Peyer's patch (tissue), 4 donors: Measurements from ENCODE around the gene IL17RA.

Experiments used
- POLR2A ChIP-seq, 2 donors: fragments of 450-650 bp; IDR thresholded peaks; one replicate each; pipeline ENCODE4 v1.5.1; 2017; ENCODE audit warnings: antibody characterized with exemption in 2 of 2, mild to moderate bottlenecking in 2 of 2, moderate library complexity in 2 of 2
- TF ChIP-seq, protein P1 (sequence below), 6 experiments: fragments of 450-650 bp in 4 of 6; fragments of 200-600 bp in 2 of 6; sonication (generic) in 1 of 6; IDR thresholded peaks; one replicate each; pipeline ENCODE4 v1.5.1; 2017 to 2019; ENCODE audit warnings: antibody characterized with exemption in 6 of 6, mild to moderate bottlenecking in 3 of 6, moderate library complexity in 1 of 6

DNA sequence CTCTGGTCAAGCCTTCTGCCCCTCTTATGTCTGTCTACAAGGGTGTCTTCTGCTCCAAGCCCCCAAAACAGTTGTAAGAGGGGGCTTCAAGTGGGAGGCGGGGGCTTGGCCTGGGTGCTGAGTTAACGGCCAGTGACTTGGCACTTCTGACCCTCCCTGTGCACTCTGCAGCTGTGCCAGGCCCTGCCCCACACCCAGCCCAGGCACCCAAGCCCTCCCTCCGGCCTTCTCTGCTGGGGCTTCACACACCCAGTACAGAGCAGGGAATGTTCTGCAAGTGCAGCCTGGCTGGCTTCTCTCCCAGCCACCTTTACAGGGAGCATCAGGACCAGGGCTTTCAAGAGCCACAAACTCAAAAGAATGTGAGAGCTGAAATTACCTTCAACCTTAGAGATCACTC is 32.6 kb downstream of the IL17RA start:
- no peak for TF ChIP-seq POLR2A (IDR thresholded peaks at IDR 0.05)
- TF ChIP-seq, protein P1, sequence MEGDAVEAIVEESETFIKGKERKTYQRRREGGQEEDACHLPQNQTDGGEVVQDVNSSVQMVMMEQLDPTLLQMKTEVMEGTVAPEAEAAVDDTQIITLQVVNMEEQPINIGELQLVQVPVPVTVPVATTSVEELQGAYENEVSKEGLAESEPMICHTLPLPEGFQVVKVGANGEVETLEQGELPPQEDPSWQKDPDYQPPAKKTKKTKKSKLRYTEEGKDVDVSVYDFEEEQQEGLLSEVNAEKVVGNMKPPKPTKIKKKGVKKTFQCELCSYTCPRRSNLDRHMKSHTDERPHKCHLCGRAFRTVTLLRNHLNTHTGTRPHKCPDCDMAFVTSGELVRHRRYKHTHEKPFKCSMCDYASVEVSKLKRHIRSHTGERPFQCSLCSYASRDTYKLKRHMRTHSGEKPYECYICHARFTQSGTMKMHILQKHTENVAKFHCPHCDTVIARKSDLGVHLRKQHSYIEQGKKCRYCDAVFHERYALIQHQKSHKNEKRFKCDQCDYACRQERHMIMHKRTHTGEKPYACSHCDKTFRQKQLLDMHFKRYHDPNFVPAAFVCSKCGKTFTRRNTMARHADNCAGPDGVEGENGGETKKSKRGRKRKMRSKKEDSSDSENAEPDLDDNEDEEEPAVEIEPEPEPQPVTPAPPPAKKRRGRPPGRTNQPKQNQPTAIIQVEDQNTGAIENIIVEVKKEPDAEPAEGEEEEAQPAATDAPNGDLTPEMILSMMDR (IDR thresholded peaks at IDR 0.05) = no peak
